ENCODE results near the gene FLNB.

DNA sequence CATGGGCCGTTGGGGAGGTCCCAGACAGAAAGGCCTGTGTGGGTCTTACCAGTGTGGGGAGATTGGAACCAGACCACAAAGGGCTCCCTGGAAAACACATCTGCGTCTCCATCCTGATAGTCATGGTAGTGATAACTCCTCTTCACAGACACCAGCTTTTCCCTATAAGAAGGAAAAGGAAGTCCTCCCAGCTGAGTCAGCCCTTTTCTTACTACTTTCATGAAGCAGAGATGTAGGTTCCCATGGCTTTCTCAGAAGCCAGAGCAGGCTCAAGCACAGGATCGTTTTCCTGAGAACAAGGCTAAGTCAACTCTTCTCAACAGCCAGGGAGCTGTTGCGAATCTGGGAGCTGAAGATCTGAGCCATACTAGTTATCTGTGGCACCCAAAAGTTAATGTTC, 196.5 kb downstream of the FLNB start:
- TF ChIP-seq, protein P1, sequence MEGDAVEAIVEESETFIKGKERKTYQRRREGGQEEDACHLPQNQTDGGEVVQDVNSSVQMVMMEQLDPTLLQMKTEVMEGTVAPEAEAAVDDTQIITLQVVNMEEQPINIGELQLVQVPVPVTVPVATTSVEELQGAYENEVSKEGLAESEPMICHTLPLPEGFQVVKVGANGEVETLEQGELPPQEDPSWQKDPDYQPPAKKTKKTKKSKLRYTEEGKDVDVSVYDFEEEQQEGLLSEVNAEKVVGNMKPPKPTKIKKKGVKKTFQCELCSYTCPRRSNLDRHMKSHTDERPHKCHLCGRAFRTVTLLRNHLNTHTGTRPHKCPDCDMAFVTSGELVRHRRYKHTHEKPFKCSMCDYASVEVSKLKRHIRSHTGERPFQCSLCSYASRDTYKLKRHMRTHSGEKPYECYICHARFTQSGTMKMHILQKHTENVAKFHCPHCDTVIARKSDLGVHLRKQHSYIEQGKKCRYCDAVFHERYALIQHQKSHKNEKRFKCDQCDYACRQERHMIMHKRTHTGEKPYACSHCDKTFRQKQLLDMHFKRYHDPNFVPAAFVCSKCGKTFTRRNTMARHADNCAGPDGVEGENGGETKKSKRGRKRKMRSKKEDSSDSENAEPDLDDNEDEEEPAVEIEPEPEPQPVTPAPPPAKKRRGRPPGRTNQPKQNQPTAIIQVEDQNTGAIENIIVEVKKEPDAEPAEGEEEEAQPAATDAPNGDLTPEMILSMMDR (IDR thresholded peaks at IDR 0.05; ENCODE audit: insufficient read depth, low read depth, low read length), result no peak
- TF ChIP-seq EZH2 (IDR thresholded peaks at IDR 0.05; ENCODE audit: insufficient read depth, low read length), result no peak
